HEK293T (cell line): ENCODE measurements around the gene AGPAT4.

Source experiments
- ELF4 ChIP-seq: fragments of 450-650 bp; IDR thresholded peaks from 2 replicates; pipeline ENCODE4 v1.6.1; 2017; ENCODE audit warnings: antibody characterized with exemption
- FOXM1 ChIP-seq: fragments of 450-650 bp; IDR thresholded peaks from 2 replicates; pipeline ENCODE4 v1.6.1; 2017; ENCODE audit warnings: mild to moderate bottlenecking, borderline replicate concordance
- ZNF384 ChIP-seq: fragments of 450-650 bp; IDR thresholded peaks from 2 replicates; pipeline ENCODE4 v1.6.1; 2016
- TF ChIP-seq, protein P1 (sequence below): fragments of 450-650 bp; IDR thresholded peaks from 2 replicates; pipeline ENCODE4 v1.6.1; 2016

- TF ChIP-seq ZNF384 = no peak
- TF ChIP-seq ELF4 = no peak
- no peak for TF ChIP-seq FOXM1
- TF ChIP-seq, protein P1, sequence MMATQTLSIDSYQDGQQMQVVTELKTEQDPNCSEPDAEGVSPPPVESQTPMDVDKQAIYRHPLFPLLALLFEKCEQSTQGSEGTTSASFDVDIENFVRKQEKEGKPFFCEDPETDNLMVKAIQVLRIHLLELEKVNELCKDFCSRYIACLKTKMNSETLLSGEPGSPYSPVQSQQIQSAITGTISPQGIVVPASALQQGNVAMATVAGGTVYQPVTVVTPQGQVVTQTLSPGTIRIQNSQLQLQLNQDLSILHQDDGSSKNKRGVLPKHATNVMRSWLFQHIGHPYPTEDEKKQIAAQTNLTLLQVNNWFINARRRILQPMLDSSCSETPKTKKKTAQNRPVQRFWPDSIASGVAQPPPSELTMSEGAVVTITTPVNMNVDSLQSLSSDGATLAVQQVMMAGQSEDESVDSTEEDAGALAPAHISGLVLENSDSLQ = no peak
Measured at GRCh38 chr6:161151660-161152526, 122.0 kb downstream of the AGPAT4 start.
